ENCODE measurements around the gene SLC66A2.
"Not testable (repeated sequence)": the region's sequence is repeated elsewhere in the genome, so short reads cannot be mapped to it uniquely, and the experiment has no call there.

SLC66A2 gene

GRCh38 chr18:79970419-79971133 lies 19.1 kb upstream of the SLC66A2 start:
- H3K4me3 ChIP-seq (ENCODE audit: low read depth, low read length) = no peak overlapping the region
- H3K36me3 ChIP-seq (ENCODE audit: control insufficient read depth, insufficient read depth, low read length) = peaks cover 56% of the 10 kb centered on the region
- no peak overlapping the region for H3K27ac ChIP-seq (ENCODE audit: low read depth, low read length)
- H3K9me3 ChIP-seq (ENCODE audit: control insufficient read depth, insufficient read depth, low read length) = no peaks in the 10 kb centered on the region
- H3K27me3 ChIP-seq (ENCODE audit: control insufficient read depth, insufficient read depth, low read length) = no peaks in the 10 kb centered on the region
- H3K9ac ChIP-seq (ENCODE audit: low read depth, low read length) = no peak overlapping the region
- peaks cover under 1% of the 10 kb centered on the region; the same call in 1 of the 2 replicates for H3K4me1 ChIP-seq (ENCODE audit: control insufficient read depth, insufficient read depth, low read length)

- no peak overlapping the region; the same call in 1 of the 2 replicates for H3K4me3 ChIP-seq (ENCODE audit: low read depth, low read length)
- peaks cover 49% of the 10 kb centered on the region for H3K27me3 ChIP-seq (ENCODE audit: control insufficient read depth, insufficient read depth, low read length)
- H3K27ac ChIP-seq (ENCODE audit: low read depth, low read length) = peak overlapping the region; percentile 39
- H3K36me3 ChIP-seq (ENCODE audit: control insufficient read depth, insufficient read depth, low read length) = peaks cover 6% of the 10 kb centered on the region
- H3K9ac ChIP-seq (ENCODE audit: low read depth, low read length) = no peak overlapping the region
- no peaks in the 10 kb centered on the region for H3K9me3 ChIP-seq (ENCODE audit: control insufficient read depth, insufficient read depth, low read length)
- peaks cover 12% of the 10 kb centered on the region for H3K4me1 ChIP-seq (ENCODE audit: control insufficient read depth, insufficient read depth, low read length)
Measured at GRCh38 chr18:79965119-79965902, 13.9 kb upstream of the SLC66A2 start.

- Histone ChIP-seq H3K4me3 (ENCODE audit: low read depth, low read length) (peak within 1 kb of the TSS; percentile 50; the same call in 1 of the 2 replicates), H3K27me3 (ENCODE audit: control insufficient read depth, insufficient read depth, low read length) (peaks cover 56% of the 10 kb centered on the region), H3K4me1 (ENCODE audit: control insufficient read depth, insufficient read depth, low read length) (peaks cover 18% of the 10 kb centered on the region), H3K36me3 (ENCODE audit: control insufficient read depth, insufficient read depth, low read length) (no peaks in the 10 kb centered on the region), H3K9me3 (ENCODE audit: control insufficient read depth, insufficient read depth, low read length) (no peaks in the 10 kb centered on the region), H3K9ac (ENCODE audit: low read depth, low read length) (no peak within 1 kb of the TSS; the same call in 1 of the 2 replicates), H3K27ac (ENCODE audit: low read depth, low read length) (peak within 1 kb of the TSS; percentile 39)
Measured at GRCh38 chr18:79964330-79965118, 13.1 kb upstream of the SLC66A2 start, which contains the start of gene HSBP1L1. Gene HSBP1L1 (plus strand): TSS chr18:79964643. CDS start chr18:79964736, 93 bp downstream.

GRCh38 chr18:79963658-79964329 lies 12.3 kb upstream of the SLC66A2 start:
- H3K9ac ChIP-seq (ENCODE audit: low read depth, low read length) = no peak overlapping the region
- no peaks in the 10 kb centered on the region for H3K36me3 ChIP-seq (ENCODE audit: control insufficient read depth, insufficient read depth, low read length)
- peaks cover 64% of the 10 kb centered on the region for H3K27me3 ChIP-seq (ENCODE audit: control insufficient read depth, insufficient read depth, low read length)
- H3K4me3 ChIP-seq (ENCODE audit: low read depth, low read length) = peak overlapping the region; percentile 50; the same call in 1 of the 2 replicates
- peaks cover 21% of the 10 kb centered on the region for H3K4me1 ChIP-seq (ENCODE audit: control insufficient read depth, insufficient read depth, low read length)
- H3K27ac ChIP-seq (ENCODE audit: low read depth, low read length) = no peak overlapping the region
- H3K9me3 ChIP-seq (ENCODE audit: control insufficient read depth, insufficient read depth, low read length) = no peaks in the 10 kb centered on the region

GRCh38 chr18:79962835-79963657 lies 11.6 kb upstream of the SLC66A2 start:
- H3K36me3 ChIP-seq (ENCODE audit: control insufficient read depth, insufficient read depth, low read length) = no peaks in the 10 kb centered on the region
- H3K27me3 ChIP-seq (ENCODE audit: control insufficient read depth, insufficient read depth, low read length) = peaks cover 70% of the 10 kb centered on the region
- no peak overlapping the region for H3K4me3 ChIP-seq (ENCODE audit: low read depth, low read length)
- no peaks in the 10 kb centered on the region for H3K9me3 ChIP-seq (ENCODE audit: control insufficient read depth, insufficient read depth, low read length)
- H3K9ac ChIP-seq (ENCODE audit: low read depth, low read length) = no peak overlapping the region
- no peak overlapping the region for H3K27ac ChIP-seq (ENCODE audit: low read depth, low read length)
- H3K4me1 ChIP-seq (ENCODE audit: control insufficient read depth, insufficient read depth, low read length) = peaks cover 21% of the 10 kb centered on the region

- peaks cover 21% of the 10 kb centered on the region for H3K4me1 ChIP-seq (ENCODE audit: control insufficient read depth, insufficient read depth, low read length)
- H3K27me3 ChIP-seq (ENCODE audit: control insufficient read depth, insufficient read depth, low read length) = peaks cover 70% of the 10 kb centered on the region
- no peak overlapping the region for H3K27ac ChIP-seq (ENCODE audit: low read depth, low read length)
- no peak overlapping the region for H3K4me3 ChIP-seq (ENCODE audit: low read depth, low read length)
- no peak overlapping the region for H3K9ac ChIP-seq (ENCODE audit: low read depth, low read length)
- no peaks in the 10 kb centered on the region for H3K9me3 ChIP-seq (ENCODE audit: control insufficient read depth, insufficient read depth, low read length)
- no peaks in the 10 kb centered on the region for H3K36me3 ChIP-seq (ENCODE audit: control insufficient read depth, insufficient read depth, low read length)
Measured at GRCh38 chr18:79962311-79962710, 10.9 kb upstream of the SLC66A2 start.

GRCh38 chr18:79961527-79962291 lies 10.3 kb upstream of the SLC66A2 start:
- peaks cover 21% of the 10 kb centered on the region for H3K4me1 ChIP-seq (ENCODE audit: control insufficient read depth, insufficient read depth, low read length)
- no peak overlapping the region for H3K9ac ChIP-seq (ENCODE audit: low read depth, low read length)
- no peak overlapping the region for H3K27ac ChIP-seq (ENCODE audit: low read depth, low read length)
- H3K27me3 ChIP-seq (ENCODE audit: control insufficient read depth, insufficient read depth, low read length) = peaks cover 70% of the 10 kb centered on the region
- H3K9me3 ChIP-seq (ENCODE audit: control insufficient read depth, insufficient read depth, low read length) = no peaks in the 10 kb centered on the region
- H3K36me3 ChIP-seq (ENCODE audit: control insufficient read depth, insufficient read depth, low read length) = no peaks in the 10 kb centered on the region
- no peak overlapping the region for H3K4me3 ChIP-seq (ENCODE audit: low read depth, low read length)

- Histone ChIP-seq H3K4me3 (ENCODE audit: low read depth, low read length) (no peak overlapping the region), H3K4me1 (ENCODE audit: control insufficient read depth, insufficient read depth, low read length) (peaks cover 21% of the 10 kb centered on the region), H3K9ac (ENCODE audit: low read depth, low read length) (no peak overlapping the region), H3K27me3 (ENCODE audit: control insufficient read depth, insufficient read depth, low read length) (peaks cover 76% of the 10 kb centered on the region), H3K9me3 (ENCODE audit: control insufficient read depth, insufficient read depth, low read length) (no peaks in the 10 kb centered on the region), H3K27ac (ENCODE audit: low read depth, low read length) (no peak overlapping the region), H3K36me3 (ENCODE audit: control insufficient read depth, insufficient read depth, low read length) (no peaks in the 10 kb centered on the region)
Measured at GRCh38 chr18:79960921-79961526, 9.6 kb upstream of the SLC66A2 start.

GRCh38 chr18:79960161-79960801 lies 8.8 kb upstream of the SLC66A2 start:
- Histone ChIP-seq H3K4me3 (ENCODE audit: low read depth, low read length) (peak overlapping the region; percentile 22), H3K27ac (ENCODE audit: low read depth, low read length) (peak overlapping the region; percentile 50), H3K4me1 (ENCODE audit: control insufficient read depth, insufficient read depth, low read length) (peaks cover 18% of the 10 kb centered on the region), H3K27me3 (ENCODE audit: control insufficient read depth, insufficient read depth, low read length) (peaks cover 81% of the 10 kb centered on the region)
- H3K9ac ChIP-seq (ENCODE audit: low read depth, low read length); H3K9me3 ChIP-seq (ENCODE audit: control insufficient read depth, insufficient read depth, low read length); H3K36me3 ChIP-seq (ENCODE audit: control insufficient read depth, insufficient read depth, low read length): not testable (repeated sequence)

Data from HUES48 (cell line).